ENCODE data around the gene CMTM2.
"Not testable (repeated sequence)": the region's sequence is repeated elsewhere in the genome, so short reads cannot be mapped to it uniquely, and the experiment has no call there.

The CMTM2 gene

GRCh38 chr16:66609139-66609510 is 29.9 kb downstream of the CMTM2 start:
- TF ChIP-seq JUND (IDR thresholded peaks at IDR 0.05; ENCODE audit: low read depth) = no peak
- DNase-seq (ENCODE audit: low read depth in 1 of 2, low spot score in 1 of 2) = no peak
- in situ Hi-C loops (cut with HindIII; ENCODE audit: low pct_unique_long_range_greater_than_20kb, low sequenced_read_pairs) = no loop called here

- in situ Hi-C loops (cut with HindIII; ENCODE audit: low pct_unique_long_range_greater_than_20kb, low sequenced_read_pairs) = no loop called here
- TF ChIP-seq JUND (IDR thresholded peaks at IDR 0.05; ENCODE audit: low read depth) = no peak
Observed at GRCh38 chr16:66610111-66610820, 31.0 kb downstream of the CMTM2 start.

GRCh38 chr16:66611911-66612310 is 32.6 kb downstream of the CMTM2 start:
- DNase-seq (ENCODE audit: low read depth in 1 of 2, low spot score in 1 of 2); in situ Hi-C loops (cut with HindIII; ENCODE audit: low pct_unique_long_range_greater_than_20kb, low sequenced_read_pairs): not testable (repeated sequence)

More at GRCh38 chr16:66610111-66610820, 31.0 kb downstream of the CMTM2 start:
- no peak for DNase-seq (ENCODE audit: low read depth in 1 of 2, low spot score in 1 of 2)

GRCh38 chr16:66612422-66612821 is 33.2 kb downstream of the CMTM2 start:
- in situ Hi-C loops (cut with HindIII; ENCODE audit: low pct_unique_long_range_greater_than_20kb, low sequenced_read_pairs) = no loop called here
- DNase-seq (ENCODE audit: low read depth in 1 of 2, low spot score in 1 of 2) = no peak
- TF ChIP-seq JUND (IDR thresholded peaks at IDR 0.05; ENCODE audit: low read depth) = no peak

- no peak for DNase-seq (ENCODE audit: low read depth in 1 of 2, low spot score in 1 of 2)
- in situ Hi-C loops (cut with HindIII; ENCODE audit: low pct_unique_long_range_greater_than_20kb, low sequenced_read_pairs) = no loop called here
- TF ChIP-seq JUND (IDR thresholded peaks at IDR 0.05; ENCODE audit: low read depth) = no peak
Observed at GRCh38 chr16:66614161-66614802, 35.0 kb downstream of the CMTM2 start.

GRCh38 chr16:66616169-66616568 is 36.9 kb downstream of the CMTM2 start:
- no peak for TF ChIP-seq JUND (IDR thresholded peaks at IDR 0.05; ENCODE audit: low read depth)
- in situ Hi-C loops (cut with HindIII; ENCODE audit: low pct_unique_long_range_greater_than_20kb, low sequenced_read_pairs) = no loop called here
- DNase-seq (ENCODE audit: low read depth in 1 of 2, low spot score in 1 of 2) = no peak

- DNase-seq (ENCODE audit: low read depth in 1 of 2, low spot score in 1 of 2) = no peak
- in situ Hi-C loops (cut with HindIII; ENCODE audit: low pct_unique_long_range_greater_than_20kb, low sequenced_read_pairs) = no loop called here
- TF ChIP-seq JUND (IDR thresholded peaks at IDR 0.05; ENCODE audit: low read depth) = no peak
Observed at GRCh38 chr16:66616592-66616991, 37.3 kb downstream of the CMTM2 start.

- no peak for DNase-seq (ENCODE audit: low read depth in 1 of 2, low spot score in 1 of 2)
- no peak for TF ChIP-seq JUND (IDR thresholded peaks at IDR 0.05; ENCODE audit: low read depth)
- in situ Hi-C loops (cut with HindIII; ENCODE audit: low pct_unique_long_range_greater_than_20kb, low sequenced_read_pairs) = no loop called here
Observed at GRCh38 chr16:66617010-66617434, 37.8 kb downstream of the CMTM2 start.

- in situ Hi-C loops (cut with HindIII; ENCODE audit: low pct_unique_long_range_greater_than_20kb, low sequenced_read_pairs) = no loop called here
- TF ChIP-seq JUND (IDR thresholded peaks at IDR 0.05; ENCODE audit: low read depth) = no peak
- peak in 1 of 2 experiments; percentile 47 for DNase-seq (ENCODE audit: low read depth in 1 of 2, low spot score in 1 of 2)
Observed at GRCh38 chr16:66617728-66618127, 38.5 kb downstream of the CMTM2 start.

GRCh38 chr16:66618588-66619375 is 39.5 kb downstream of the CMTM2 start:
- TF ChIP-seq JUND (IDR thresholded peaks at IDR 0.05; ENCODE audit: low read depth) = no peak
- in situ Hi-C loops (cut with HindIII; ENCODE audit: low pct_unique_long_range_greater_than_20kb, low sequenced_read_pairs) = no loop called here
- DNase-seq (ENCODE audit: low read depth in 1 of 2, low spot score in 1 of 2) = peak in 1 of 2 experiments; percentile 43

GRCh38 chr16:66619534-66620428 is 40.5 kb downstream of the CMTM2 start:
- no peak for TF ChIP-seq JUND (IDR thresholded peaks at IDR 0.05; ENCODE audit: low read depth)
- in situ Hi-C loops (cut with HindIII; ENCODE audit: low pct_unique_long_range_greater_than_20kb, low sequenced_read_pairs) = no loop called here
- DNase-seq (ENCODE audit: low read depth in 1 of 2, low spot score in 1 of 2) = no peak

- no peak for DNase-seq (ENCODE audit: low read depth in 1 of 2, low spot score in 1 of 2)
- in situ Hi-C loops (cut with HindIII; ENCODE audit: low pct_unique_long_range_greater_than_20kb, low sequenced_read_pairs) = no loop called here
- no peak for TF ChIP-seq JUND (IDR thresholded peaks at IDR 0.05; ENCODE audit: low read depth)
Observed at GRCh38 chr16:66620429-66620795, 41.1 kb downstream of the CMTM2 start.

All from T47D (cell line).